ENCODE data around the gene MYLK. TPM values are rescaled to one million over a fixed set of nuclear protein-coding genes. Genes with fewer than 3 reads are reported as not detected.

The MYLK gene
- total and polyA plus RNA-seq, 4 donors = 17.1 to 158 (median 41.9) TPM

DNA sequence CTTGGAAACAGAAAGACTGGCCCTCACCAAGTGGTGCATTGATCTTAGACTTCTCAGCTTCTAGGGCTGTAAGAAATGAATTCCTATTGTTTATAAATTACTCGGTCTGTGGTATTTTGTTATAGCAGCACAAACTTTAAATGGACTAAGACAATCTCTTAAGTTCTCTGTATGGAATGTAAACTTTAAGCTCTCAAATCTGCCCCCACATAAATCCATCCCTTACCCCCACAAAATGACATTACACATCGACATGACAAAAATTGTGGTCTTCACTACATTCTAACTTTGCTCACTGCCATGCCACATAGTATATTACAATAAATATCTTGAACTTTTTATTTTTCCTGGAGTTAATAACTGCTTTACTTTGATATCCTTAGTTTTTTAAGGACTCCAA, 121.3 kb downstream of the MYLK start:
- no peaks in the 10 kb centered on the region for H3K9me3 ChIP-seq (ENCODE audit: control insufficient read depth in 4 of 4, low read length in 3 of 4)
- H3K4me3 ChIP-seq (ENCODE audit: low read depth in 1 of 3, low read length in 3 of 3) = no peak overlapping the region
- H3K36me3 ChIP-seq (ENCODE audit: control insufficient read depth in 4 of 4, insufficient read depth in 3 of 4, low read depth in 1 of 4, low read length in 3 of 4) = no peaks in the 10 kb centered on the region
- TF ChIP-seq GABPA (IDR thresholded peaks at IDR 0.05 in 1 of 2, conservative IDR thresholded peaks at IDR 0.05 in 1 of 2) (no peak), RXRA (IDR thresholded peaks at IDR 0.05) (no peak), NR2F2 (IDR thresholded peaks at IDR 0.05) (no peak), HNF4A (conservative IDR thresholded peaks at IDR 0.05) (no peak), EGR1 (IDR thresholded peaks at IDR 0.05; ENCODE audit: low read depth in 2 of 2) (no peak), JUND (IDR thresholded peaks at IDR 0.05) (no peak), CTCF (IDR thresholded peaks at IDR 0.05; ENCODE audit: low read depth, low read length, missing input control) (no peak), FOXA2 (IDR thresholded peaks at IDR 0.05) (no peak), YY1 (IDR thresholded peaks at IDR 0.05) (no peak), RAD21 (IDR thresholded peaks at IDR 0.05) (no peak), HNF4G (IDR thresholded peaks at IDR 0.05) (no peak), FOXA1 (IDR thresholded peaks at IDR 0.05) (no peak), TAF1 (conservative IDR thresholded peaks at IDR 0.05) (no peak)
- TF ChIP-seq, protein P1, sequence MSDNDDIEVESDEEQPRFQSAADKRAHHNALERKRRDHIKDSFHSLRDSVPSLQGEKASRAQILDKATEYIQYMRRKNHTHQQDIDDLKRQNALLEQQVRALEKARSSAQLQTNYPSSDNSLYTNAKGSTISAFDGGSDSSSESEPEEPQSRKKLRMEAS (IDR thresholded peaks at IDR 0.05) = no peak
- TF ChIP-seq, protein P2, sequence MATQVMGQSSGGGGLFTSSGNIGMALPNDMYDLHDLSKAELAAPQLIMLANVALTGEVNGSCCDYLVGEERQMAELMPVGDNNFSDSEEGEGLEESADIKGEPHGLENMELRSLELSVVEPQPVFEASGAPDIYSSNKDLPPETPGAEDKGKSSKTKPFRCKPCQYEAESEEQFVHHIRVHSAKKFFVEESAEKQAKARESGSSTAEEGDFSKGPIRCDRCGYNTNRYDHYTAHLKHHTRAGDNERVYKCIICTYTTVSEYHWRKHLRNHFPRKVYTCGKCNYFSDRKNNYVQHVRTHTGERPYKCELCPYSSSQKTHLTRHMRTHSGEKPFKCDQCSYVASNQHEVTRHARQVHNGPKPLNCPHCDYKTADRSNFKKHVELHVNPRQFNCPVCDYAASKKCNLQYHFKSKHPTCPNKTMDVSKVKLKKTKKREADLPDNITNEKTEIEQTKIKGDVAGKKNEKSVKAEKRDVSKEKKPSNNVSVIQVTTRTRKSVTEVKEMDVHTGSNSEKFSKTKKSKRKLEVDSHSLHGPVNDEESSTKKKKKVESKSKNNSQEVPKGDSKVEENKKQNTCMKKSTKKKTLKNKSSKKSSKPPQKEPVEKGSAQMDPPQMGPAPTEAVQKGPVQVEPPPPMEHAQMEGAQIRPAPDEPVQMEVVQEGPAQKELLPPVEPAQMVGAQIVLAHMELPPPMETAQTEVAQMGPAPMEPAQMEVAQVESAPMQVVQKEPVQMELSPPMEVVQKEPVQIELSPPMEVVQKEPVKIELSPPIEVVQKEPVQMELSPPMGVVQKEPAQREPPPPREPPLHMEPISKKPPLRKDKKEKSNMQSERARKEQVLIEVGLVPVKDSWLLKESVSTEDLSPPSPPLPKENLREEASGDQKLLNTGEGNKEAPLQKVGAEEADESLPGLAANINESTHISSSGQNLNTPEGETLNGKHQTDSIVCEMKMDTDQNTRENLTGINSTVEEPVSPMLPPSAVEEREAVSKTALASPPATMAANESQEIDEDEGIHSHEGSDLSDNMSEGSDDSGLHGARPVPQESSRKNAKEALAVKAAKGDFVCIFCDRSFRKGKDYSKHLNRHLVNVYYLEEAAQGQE (IDR thresholded peaks at IDR 0.05) = no peak
- H3K27ac ChIP-seq (ENCODE audit: low read depth in 1 of 2, low read length in 2 of 2) = no peak overlapping the region
- H3K9ac ChIP-seq (ENCODE audit: low read depth in 1 of 2, low read length in 2 of 2) = no peak overlapping the region
- 90% methylated on average over 2 of the region's 2 CpGs for WGBS
- DNase-seq (ENCODE audit: low spot score) = no peak
- no peaks in the 10 kb centered on the region for H3K27me3 ChIP-seq (ENCODE audit: control insufficient read depth in 4 of 4, insufficient read depth in 4 of 4, low read length in 3 of 4)
- H3K4me1 ChIP-seq (ENCODE audit: control insufficient read depth in 4 of 4, insufficient read depth in 4 of 4, low read length in 3 of 4) = peaks cover 14 to 60% (median 52%) of the 10 kb centered on the region in 4 donors

DNA sequence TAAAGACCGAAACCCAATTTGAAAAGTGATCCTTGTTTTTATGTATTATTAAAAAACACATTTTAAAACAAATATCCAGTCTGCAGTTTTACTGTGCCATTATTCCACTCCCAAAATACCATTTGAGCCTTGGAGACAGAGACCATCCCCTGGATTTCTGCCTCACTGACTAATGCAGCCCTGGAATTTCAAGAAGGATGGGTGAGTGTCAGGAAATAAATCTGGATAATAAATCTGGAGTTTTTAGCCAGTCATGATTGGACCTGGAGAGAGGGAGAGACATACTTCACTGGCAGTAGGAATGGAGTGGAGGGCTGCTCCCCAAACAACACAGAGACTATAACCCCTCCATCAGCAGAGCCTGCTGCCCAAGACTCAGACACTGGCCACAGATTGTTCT, 123.3 kb downstream of the MYLK start:
- H3K9ac ChIP-seq (ENCODE audit: low read depth in 1 of 2, low read length in 2 of 2) = no peak overlapping the region
- TF ChIP-seq ATF3 (IDR thresholded peaks at IDR 0.05) (no peak), RAD21 (IDR thresholded peaks at IDR 0.05) (no peak), ZBTB33 (IDR thresholded peaks at IDR 0.05) (no peak), GABPA (IDR thresholded peaks at IDR 0.05 in 1 of 2, conservative IDR thresholded peaks at IDR 0.05 in 1 of 2) (no peak), FOXA1 (IDR thresholded peaks at IDR 0.05) (no peak), FOXA2 (IDR thresholded peaks at IDR 0.05) (no peak), EGR1 (IDR thresholded peaks at IDR 0.05; ENCODE audit: low read depth in 2 of 2) (no peak), JUND (IDR thresholded peaks at IDR 0.05) (no peak), HNF4A (conservative IDR thresholded peaks at IDR 0.05) (no peak)
- TF ChIP-seq, protein P1 (IDR thresholded peaks at IDR 0.05) = no peak
- no peak for DNase-seq (ENCODE audit: low spot score)
- H3K27me3 ChIP-seq (ENCODE audit: control insufficient read depth in 4 of 4, insufficient read depth in 4 of 4, low read length in 3 of 4) = no peaks in the 10 kb centered on the region
- H3K9me3 ChIP-seq (ENCODE audit: control insufficient read depth in 4 of 4, low read length in 3 of 4) = no peaks in the 10 kb centered on the region
- WGBS = 95% methylated on average over 1 of the region's 1 CpG
- H3K27ac ChIP-seq (ENCODE audit: low read depth in 1 of 2, low read length in 2 of 2) = no peak overlapping the region
- H3K36me3 ChIP-seq (ENCODE audit: control insufficient read depth in 4 of 4, insufficient read depth in 3 of 4, low read depth in 1 of 4, low read length in 3 of 4) = no peaks in the 10 kb centered on the region
- H3K4me3 ChIP-seq (ENCODE audit: low read depth in 1 of 3, low read length in 3 of 3) = no peak overlapping the region
- H3K4me1 ChIP-seq (ENCODE audit: control insufficient read depth in 4 of 4, insufficient read depth in 4 of 4, low read length in 3 of 4) = peaks cover 17 to 60% (median 50%) of the 10 kb centered on the region in 4 donors

Measured in liver (tissue), 9 donors.